IMR-90 (cell line): ENCODE results near the gene RNGTT.

Experiments used
- CHD1 ChIP-seq: IDR thresholded peaks from 2 replicates; pipeline ENCODE4 v1.6.1; 2012; ENCODE audit warnings: low read depth, low read length, improper control_type of control experiment
- NFE2L2 ChIP-seq: fragments of 150-350 bp; IDR thresholded peaks from 2 replicates; pipeline ENCODE4 v1.6.1; 2016; ENCODE audit warnings: low read depth, mild to moderate bottlenecking, low read length
- POLR2A ChIP-seq: IDR thresholded peaks from 2 replicates; pipeline ENCODE4 v1.6.1; 2012; ENCODE audit warnings: mild to moderate bottlenecking, low read depth, low read length
- RAD21 ChIP-seq: IDR thresholded peaks from 2 replicates; pipeline ENCODE4 v1.6.1; 2012; ENCODE audit warnings: low read length, improper control_type of control experiment
- SMC3 ChIP-seq: fragments of 150-350 bp; IDR thresholded peaks from 2 replicates; pipeline ENCODE4 v1.6.1; 2016; ENCODE audit warnings: low read depth, mild to moderate bottlenecking, antibody characterized with exemption, low read length, moderate library complexity
- TF ChIP-seq, protein P1 (sequence below): conservative IDR thresholded peaks from 2 replicates; pipeline ENCODE4 v1.5.1; 2012; ENCODE audit warnings: mild to moderate bottlenecking, low read depth, low read length, improper control_type of control experiment

DNA sequence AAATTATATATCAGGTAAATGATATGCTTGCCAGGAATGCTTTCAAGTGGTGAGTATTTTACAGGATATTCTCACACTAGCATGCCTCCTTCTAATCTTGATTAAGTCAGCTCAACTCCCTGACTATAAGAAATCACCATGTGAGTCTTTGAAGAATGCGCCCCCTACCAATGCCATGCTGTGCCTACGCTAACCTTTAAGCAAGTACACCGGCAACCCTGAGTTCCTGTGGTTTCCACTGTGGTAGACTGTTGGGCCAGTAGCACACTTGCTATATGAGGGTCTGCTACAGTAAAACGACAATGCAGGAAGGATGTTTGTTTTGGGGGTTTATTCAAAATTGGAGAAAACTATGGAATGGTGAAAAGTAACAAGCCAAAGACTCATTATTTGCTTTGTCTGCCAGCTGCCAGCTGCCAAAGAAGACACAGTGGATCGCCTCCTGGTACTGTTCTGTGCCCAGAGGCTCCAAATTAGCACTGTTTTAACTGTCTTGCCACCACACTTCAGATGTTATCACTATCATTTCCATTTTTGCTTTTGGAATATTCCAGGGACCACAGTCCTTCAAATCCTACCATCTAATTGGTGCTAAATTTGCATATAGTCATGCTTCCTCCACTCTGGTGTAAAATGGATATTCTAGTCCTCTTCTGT, 333.5 kb downstream of the RNGTT start:
- TF ChIP-seq NFE2L2, result no peak
- TF ChIP-seq SMC3, result no peak
- TF ChIP-seq, protein P1, sequence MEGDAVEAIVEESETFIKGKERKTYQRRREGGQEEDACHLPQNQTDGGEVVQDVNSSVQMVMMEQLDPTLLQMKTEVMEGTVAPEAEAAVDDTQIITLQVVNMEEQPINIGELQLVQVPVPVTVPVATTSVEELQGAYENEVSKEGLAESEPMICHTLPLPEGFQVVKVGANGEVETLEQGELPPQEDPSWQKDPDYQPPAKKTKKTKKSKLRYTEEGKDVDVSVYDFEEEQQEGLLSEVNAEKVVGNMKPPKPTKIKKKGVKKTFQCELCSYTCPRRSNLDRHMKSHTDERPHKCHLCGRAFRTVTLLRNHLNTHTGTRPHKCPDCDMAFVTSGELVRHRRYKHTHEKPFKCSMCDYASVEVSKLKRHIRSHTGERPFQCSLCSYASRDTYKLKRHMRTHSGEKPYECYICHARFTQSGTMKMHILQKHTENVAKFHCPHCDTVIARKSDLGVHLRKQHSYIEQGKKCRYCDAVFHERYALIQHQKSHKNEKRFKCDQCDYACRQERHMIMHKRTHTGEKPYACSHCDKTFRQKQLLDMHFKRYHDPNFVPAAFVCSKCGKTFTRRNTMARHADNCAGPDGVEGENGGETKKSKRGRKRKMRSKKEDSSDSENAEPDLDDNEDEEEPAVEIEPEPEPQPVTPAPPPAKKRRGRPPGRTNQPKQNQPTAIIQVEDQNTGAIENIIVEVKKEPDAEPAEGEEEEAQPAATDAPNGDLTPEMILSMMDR, result no peak
- TF ChIP-seq CHD1, result no peak
- TF ChIP-seq POLR2A, result no peak
- no peak for TF ChIP-seq RAD21
